ENCODE measurements around the gene THAP8.

- TF ChIP-seq, protein P1, sequence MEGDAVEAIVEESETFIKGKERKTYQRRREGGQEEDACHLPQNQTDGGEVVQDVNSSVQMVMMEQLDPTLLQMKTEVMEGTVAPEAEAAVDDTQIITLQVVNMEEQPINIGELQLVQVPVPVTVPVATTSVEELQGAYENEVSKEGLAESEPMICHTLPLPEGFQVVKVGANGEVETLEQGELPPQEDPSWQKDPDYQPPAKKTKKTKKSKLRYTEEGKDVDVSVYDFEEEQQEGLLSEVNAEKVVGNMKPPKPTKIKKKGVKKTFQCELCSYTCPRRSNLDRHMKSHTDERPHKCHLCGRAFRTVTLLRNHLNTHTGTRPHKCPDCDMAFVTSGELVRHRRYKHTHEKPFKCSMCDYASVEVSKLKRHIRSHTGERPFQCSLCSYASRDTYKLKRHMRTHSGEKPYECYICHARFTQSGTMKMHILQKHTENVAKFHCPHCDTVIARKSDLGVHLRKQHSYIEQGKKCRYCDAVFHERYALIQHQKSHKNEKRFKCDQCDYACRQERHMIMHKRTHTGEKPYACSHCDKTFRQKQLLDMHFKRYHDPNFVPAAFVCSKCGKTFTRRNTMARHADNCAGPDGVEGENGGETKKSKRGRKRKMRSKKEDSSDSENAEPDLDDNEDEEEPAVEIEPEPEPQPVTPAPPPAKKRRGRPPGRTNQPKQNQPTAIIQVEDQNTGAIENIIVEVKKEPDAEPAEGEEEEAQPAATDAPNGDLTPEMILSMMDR (conservative IDR thresholded peaks at IDR 0.05; ENCODE audit: low read depth, low read length), result no peak
- no peak for TF ChIP-seq EZH2 (IDR thresholded peaks at IDR 0.05; ENCODE audit: low read length, unreplicated experiment)
Measured at GRCh38 chr19:36032251-36033104, 21.6 kb downstream of the THAP8 start, which contains the start of gene CLIP3.

All from PC-3 (cell line).